Glutamatergic neuron (in vitro differentiated cells): Measurements from ENCODE around the gene UGT1A4. TPM values are rescaled to one million over a fixed set of nuclear protein-coding genes. Genes with fewer than 3 reads are reported as not detected.

Source experiments
- DNase-seq: peaks from one replicate; pipeline ENCODE4 v3.0.0; 2022
- H3K27ac Mint-ChIP-seq: one replicate; pipeline ENCODE4 v1.8.0; 2020; ENCODE audit warnings: mild to moderate bottlenecking, mixed read lengths, inconsistent platforms; ENCODE audit not compliant: unreplicated experiment
- H3K27me3 Mint-ChIP-seq: one replicate; pipeline ENCODE4 v1.8.0; 2020; ENCODE audit warnings: mild to moderate bottlenecking, moderate library complexity, mixed read lengths, inconsistent platforms; ENCODE audit not compliant: unreplicated experiment
- H3K36me3 Mint-ChIP-seq: one replicate; pipeline ENCODE4 v1.8.0; 2020; ENCODE audit warnings: mild to moderate bottlenecking, mixed read lengths, inconsistent platforms; ENCODE audit not compliant: unreplicated experiment
- H3K4me1 Mint-ChIP-seq: one replicate; pipeline ENCODE4 v1.8.0; 2020; ENCODE audit warnings: mild to moderate bottlenecking, low read depth, mixed read lengths, inconsistent platforms; ENCODE audit not compliant: unreplicated experiment
- H3K4me3 Mint-ChIP-seq: one replicate; pipeline ENCODE4 v1.8.0; 2020; ENCODE audit warnings: mild to moderate bottlenecking, mixed read lengths, inconsistent platforms; ENCODE audit not compliant: unreplicated experiment
- H3K9me3 Mint-ChIP-seq: one replicate; pipeline ENCODE4 v1.8.0; 2020; ENCODE audit warnings: mild to moderate bottlenecking, moderate library complexity, mixed read lengths, inconsistent platforms; ENCODE audit not compliant: unreplicated experiment
- CTCF ChIP-seq: fragments of 200-600 bp; sonication (generic); IDR thresholded peaks from one replicate; pipeline ENCODE4 v1.5.0; 2021; ENCODE audit not compliant: partially characterized antibody, unreplicated experiment
- total RNA-seq: library from RNA; stranded (reverse); fragmentation: NEBNext Ultra II Directional; extraction: Animal tissue kit (Norgen Biotek cat#: 25700); gene quantifications from one replicate; pipeline ENCODE4 v1.2.1, GENCODE V29; 2021; ENCODE audit not compliant: unreplicated experiment

UGT1A4 gene
- total RNA-seq, 1 donor from 2014 or later, result not detected

- Mint-ChIP-seq H3K9me3 (peaks cover 4% of the 10 kb centered on the region), H3K4me3 (no peak overlapping the region), H3K27ac (no peak overlapping the region), H3K36me3 (no peaks in the 10 kb centered on the region), H3K4me1 (peaks cover 3% of the 10 kb centered on the region), H3K27me3 (peaks cover 7% of the 10 kb centered on the region)
- no peak for TF ChIP-seq CTCF
- no peak for DNase-seq
Measured at GRCh38 chr2:233819884-233820773, 101.6 kb downstream of the UGT1A4 start.

GRCh38 chr2:233820774-233821105 is 102.2 kb downstream of the UGT1A4 start:
- peaks cover 3% of the 10 kb centered on the region for H3K4me1 Mint-ChIP-seq
- peaks cover 7% of the 10 kb centered on the region for H3K27me3 Mint-ChIP-seq
- no peaks in the 10 kb centered on the region for H3K36me3 Mint-ChIP-seq
- DNase-seq, result no peak
- no peak overlapping the region for H3K4me3 Mint-ChIP-seq
- no peak overlapping the region for H3K27ac Mint-ChIP-seq
- no peak for TF ChIP-seq CTCF
- H3K9me3 Mint-ChIP-seq, result peaks cover 4% of the 10 kb centered on the region

GRCh38 chr2:233821196-233821595 is 102.7 kb downstream of the UGT1A4 start:
- TF ChIP-seq CTCF, result no peak
- H3K4me3 Mint-ChIP-seq, result no peak overlapping the region
- peaks cover 4% of the 10 kb centered on the region for H3K9me3 Mint-ChIP-seq
- no peaks in the 10 kb centered on the region for H3K36me3 Mint-ChIP-seq
- no peak for DNase-seq
- peaks cover 3% of the 10 kb centered on the region for H3K4me1 Mint-ChIP-seq
- peaks cover 7% of the 10 kb centered on the region for H3K27me3 Mint-ChIP-seq
- H3K27ac Mint-ChIP-seq, result no peak overlapping the region

GRCh38 chr2:233821709-233822100 is 103.2 kb downstream of the UGT1A4 start:
- no peak for DNase-seq
- TF ChIP-seq CTCF, result no peak
- Mint-ChIP-seq H3K4me1 (peaks cover under 1% of the 10 kb centered on the region), H3K9me3 (peaks cover 4% of the 10 kb centered on the region), H3K36me3 (no peaks in the 10 kb centered on the region), H3K27me3 (peaks cover 7% of the 10 kb centered on the region), H3K4me3 (no peak overlapping the region), H3K27ac (no peak overlapping the region)

GRCh38 chr2:233822101-233822771 is 103.7 kb downstream of the UGT1A4 start:
- Mint-ChIP-seq H3K27me3 (peaks cover 7% of the 10 kb centered on the region), H3K4me1 (no peaks in the 10 kb centered on the region), H3K4me3 (no peak overlapping the region), H3K27ac (no peak overlapping the region), H3K36me3 (no peaks in the 10 kb centered on the region), H3K9me3 (peaks cover 4% of the 10 kb centered on the region)
- TF ChIP-seq CTCF, result no peak
- DNase-seq, result no peak
